CD4-positive, alpha-beta T cell treated with Interleukin-17A for 1 hour (primary cell): Measurements from ENCODE around the gene FCGBP.
"Not testable (repeated sequence)": the region's sequence is repeated elsewhere in the genome, so short reads cannot be mapped to it uniquely, and the experiment has no call there.

Source experiments
- DNase-seq: peaks from one replicate; pipeline ENCODE4 v3.0.0-alpha.2; 2020

Gene FCGBP

GRCh38 chr19:39916851-39917396 is 17.5 kb downstream of the FCGBP start:
- no peak for DNase-seq

GRCh38 chr19:39916236-39916635 is 18.2 kb downstream of the FCGBP start:
- DNase-seq: no peak

- no peak for DNase-seq
Observed at GRCh38 chr19:39915848-39916215, 18.6 kb downstream of the FCGBP start.

- no peak for DNase-seq
Observed at GRCh38 chr19:39915101-39915847, 19.2 kb downstream of the FCGBP start.

- DNase-seq: no peak
Observed at GRCh38 chr19:39913682-39914333, 20.6 kb downstream of the FCGBP start.

GRCh38 chr19:39908803-39909202 is 25.6 kb downstream of the FCGBP start:
- DNase-seq: no peak

- DNase-seq: no peak
Observed at GRCh38 chr19:39906820-39907611, 27.4 kb downstream of the FCGBP start.

GRCh38 chr19:39906283-39906682 is 28.2 kb downstream of the FCGBP start:
- DNase-seq: no peak

GRCh38 chr19:39903486-39904091 is 30.8 kb downstream of the FCGBP start:
- not testable (repeated sequence) for DNase-seq

- DNase-seq: not testable (repeated sequence)
Observed at GRCh38 chr19:39902326-39902725, 32.1 kb downstream of the FCGBP start.

- DNase-seq: not testable (repeated sequence)
Observed at GRCh38 chr19:39901681-39902080, 32.8 kb downstream of the FCGBP start.

GRCh38 chr19:39898858-39899257 is 35.6 kb downstream of the FCGBP start:
- not testable (repeated sequence) for DNase-seq

- peak; percentile 40 for DNase-seq
Observed at GRCh38 chr19:39897511-39898245, 36.8 kb downstream of the FCGBP start.

- not testable (repeated sequence) for DNase-seq
Observed at GRCh38 chr19:39895096-39895495, 39.3 kb downstream of the FCGBP start.

GRCh38 chr19:39894236-39894606 is 40.2 kb downstream of the FCGBP start:
- DNase-seq: not testable (repeated sequence)

GRCh38 chr19:39893366-39894235 is 40.8 kb downstream of the FCGBP start:
- peak; percentile 55 for DNase-seq

- DNase-seq: not testable (repeated sequence)
Observed at GRCh38 chr19:39892506-39892902, 41.9 kb downstream of the FCGBP start.

GRCh38 chr19:39891660-39892505 is 42.6 kb downstream of the FCGBP start:
- DNase-seq: not testable (repeated sequence)

GRCh38 chr19:39890755-39891551 is 43.5 kb downstream of the FCGBP start:
- no peak for DNase-seq
